NCI-H2227 treated with DMSO at 0.1 percent for 48 hours (cell line): ENCODE results near the gene NUMBL.

Experiments used
- DNase-seq: peaks from one replicate; lab custom pipeline; 2025; lab: John Stamatoyannopoulos, UW

NUMBL gene

GRCh38 chr19:40689339-40690049, 957 bp downstream of the NUMBL start:
- DNase-seq = peak; percentile 53

GRCh38 chr19:40688987-40689338, 1.5 kb downstream of the NUMBL start:
- DNase-seq = no peak

GRCh38 chr19:40688309-40688708, 2.1 kb downstream of the NUMBL start:
- DNase-seq = no peak

- no peak for DNase-seq
Measured at GRCh38 chr19:40687525-40688016, 2.9 kb downstream of the NUMBL start.

GRCh38 chr19:40686882-40687524, 3.4 kb downstream of the NUMBL start:
- no peak for DNase-seq

- DNase-seq = no peak
Measured at GRCh38 chr19:40685563-40685962, 4.9 kb downstream of the NUMBL start.

GRCh38 chr19:40685016-40685526, 5.4 kb downstream of the NUMBL start:
- no peak for DNase-seq

- DNase-seq = no peak
Measured at GRCh38 chr19:40684280-40684679, 6.2 kb downstream of the NUMBL start.

- DNase-seq = no peak
Measured at GRCh38 chr19:40683437-40683836, 7.0 kb downstream of the NUMBL start.

- DNase-seq = no peak
Measured at GRCh38 chr19:40682431-40682964, 8.0 kb downstream of the NUMBL start.

GRCh38 chr19:40681039-40681438, 9.4 kb downstream of the NUMBL start:
- DNase-seq = no peak

GRCh38 chr19:40677156-40677555, 13.3 kb downstream of the NUMBL start:
- DNase-seq = no peak

- DNase-seq = no peak
Measured at GRCh38 chr19:40674291-40674690, 16.2 kb downstream of the NUMBL start.

- DNase-seq = no peak
Measured at GRCh38 chr19:40673397-40673796, 17.1 kb downstream of the NUMBL start.

GRCh38 chr19:40672573-40673299, 17.7 kb downstream of the NUMBL start:
- no peak for DNase-seq

- no peak for DNase-seq
Measured at GRCh38 chr19:40672038-40672437, 18.4 kb downstream of the NUMBL start.

- DNase-seq = no peak
Measured at GRCh38 chr19:40671404-40671803, 19.0 kb downstream of the NUMBL start.

- no peak for DNase-seq
Measured at GRCh38 chr19:40668991-40669614, 21.3 kb downstream of the NUMBL start.

GRCh38 chr19:40667602-40668001, 22.8 kb downstream of the NUMBL start:
- DNase-seq = no peak

GRCh38 chr19:40666803-40667438, 23.5 kb downstream of the NUMBL start:
- no peak for DNase-seq
